BJ (cell line): ENCODE measurements around the gene TXNDC16. TPM values are rescaled to one million over a fixed set of nuclear protein-coding genes. Genes with fewer than 3 reads are reported as not detected.

Experiments
- CTCF ChIA-PET: fragments of 350-600 bp; formaldehyde crosslinking; extraction: SDS; loops from one replicate; lab custom pipeline; 2021; ENCODE audit warnings: antibody characterized with exemption, inconsistent platforms; lab: Yijun Ruan, JAX
- POLR2A ChIA-PET: fragments of 300-600 bp; sonication (Branson Sonifier 250); formaldehyde crosslinking; extraction: SDS; loops from one replicate; lab custom pipeline; 2021; ENCODE audit warnings: antibody characterized with exemption; lab: Charles Lee
- DNase-seq: peaks from one replicate; pipeline ENCODE4 v3.0.0-alpha.2; 2011; ENCODE audit warnings: low read depth
- H3K27me3 ChIP-seq: 2 replicates; pipeline ENCODE4 v1.6.0; 2011; ENCODE audit warnings: low read length; ENCODE audit not compliant: control insufficient read depth, insufficient read depth
- H3K36me3 ChIP-seq: 2 replicates; pipeline ENCODE4 v1.5.1; 2011; ENCODE audit warnings: low read length; ENCODE audit not compliant: control insufficient read depth, insufficient read depth
- H3K4me3 ChIP-seq: 2 replicates; pipeline ENCODE4 v1.5.1; 2011; ENCODE audit warnings: low read depth, mild to moderate bottlenecking, control low read depth, low read length
- polyA plus RNA-seq: library from polyadenylated mRNA; depleted of rRNA; stranded (reverse); fragments of >200 nt; gene quantifications from 2 replicates; pipeline ENCODE4 v1.2.3, GENCODE V29; 2011
- TF ChIP-seq, protein P1 (sequence below): IDR thresholded peaks from 2 replicates; pipeline ENCODE4 v1.5.1; 2011; ENCODE audit warnings: low read depth, mild to moderate bottlenecking, control low read depth, inconsistent platforms, low read length, moderate library complexity; ENCODE audit not compliant: insufficient read depth

The TXNDC16 gene
- polyA plus RNA-seq, 1 experiment: 1.1 TPM

DNA sequence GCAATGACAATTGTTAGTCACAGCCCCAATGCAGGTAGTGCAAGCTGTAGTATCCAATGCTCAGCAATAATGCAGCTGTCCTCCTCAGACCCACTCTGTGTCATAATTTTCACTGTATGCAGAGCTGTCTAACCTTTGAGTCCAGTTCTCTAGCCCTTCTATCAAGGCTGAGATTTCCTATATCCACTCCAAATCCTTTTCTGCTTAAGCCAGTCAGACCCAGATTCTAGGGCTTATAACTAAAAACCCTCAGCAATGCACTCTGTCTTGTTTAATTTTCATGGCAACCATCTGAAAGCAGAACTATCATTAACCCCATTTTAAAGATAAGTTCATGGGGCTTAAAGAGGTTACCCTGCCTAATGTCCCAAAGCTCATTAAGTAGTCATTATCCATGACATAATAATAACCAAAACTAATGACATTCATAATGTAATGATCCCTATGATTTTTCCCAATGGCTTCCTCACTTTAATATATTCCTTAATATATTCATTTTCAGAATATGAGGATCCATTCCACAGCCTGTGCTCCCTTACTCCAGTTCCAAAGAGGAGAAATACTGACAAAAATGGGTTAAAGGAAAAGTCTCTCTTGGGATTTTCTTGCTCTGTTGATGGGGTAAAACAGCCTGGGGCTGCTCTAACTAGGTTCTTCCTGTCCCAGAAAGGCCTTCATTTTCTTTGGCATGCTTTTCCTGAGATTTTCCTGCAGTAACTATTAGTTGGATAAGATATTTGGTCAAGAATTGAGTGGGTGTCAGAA is 29.5 kb downstream of the TXNDC16 start:
- TF ChIP-seq, protein P1, sequence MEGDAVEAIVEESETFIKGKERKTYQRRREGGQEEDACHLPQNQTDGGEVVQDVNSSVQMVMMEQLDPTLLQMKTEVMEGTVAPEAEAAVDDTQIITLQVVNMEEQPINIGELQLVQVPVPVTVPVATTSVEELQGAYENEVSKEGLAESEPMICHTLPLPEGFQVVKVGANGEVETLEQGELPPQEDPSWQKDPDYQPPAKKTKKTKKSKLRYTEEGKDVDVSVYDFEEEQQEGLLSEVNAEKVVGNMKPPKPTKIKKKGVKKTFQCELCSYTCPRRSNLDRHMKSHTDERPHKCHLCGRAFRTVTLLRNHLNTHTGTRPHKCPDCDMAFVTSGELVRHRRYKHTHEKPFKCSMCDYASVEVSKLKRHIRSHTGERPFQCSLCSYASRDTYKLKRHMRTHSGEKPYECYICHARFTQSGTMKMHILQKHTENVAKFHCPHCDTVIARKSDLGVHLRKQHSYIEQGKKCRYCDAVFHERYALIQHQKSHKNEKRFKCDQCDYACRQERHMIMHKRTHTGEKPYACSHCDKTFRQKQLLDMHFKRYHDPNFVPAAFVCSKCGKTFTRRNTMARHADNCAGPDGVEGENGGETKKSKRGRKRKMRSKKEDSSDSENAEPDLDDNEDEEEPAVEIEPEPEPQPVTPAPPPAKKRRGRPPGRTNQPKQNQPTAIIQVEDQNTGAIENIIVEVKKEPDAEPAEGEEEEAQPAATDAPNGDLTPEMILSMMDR: no peak
- Histone ChIP-seq H3K4me3 (no peak overlapping the region), H3K27me3 (no peaks in the 10 kb centered on the region), H3K36me3 (no peaks in the 10 kb centered on the region)
- ChIA-PET POLR2A (no interaction called here), CTCF (no interaction called here)
- DNase-seq: no peak

DNA sequence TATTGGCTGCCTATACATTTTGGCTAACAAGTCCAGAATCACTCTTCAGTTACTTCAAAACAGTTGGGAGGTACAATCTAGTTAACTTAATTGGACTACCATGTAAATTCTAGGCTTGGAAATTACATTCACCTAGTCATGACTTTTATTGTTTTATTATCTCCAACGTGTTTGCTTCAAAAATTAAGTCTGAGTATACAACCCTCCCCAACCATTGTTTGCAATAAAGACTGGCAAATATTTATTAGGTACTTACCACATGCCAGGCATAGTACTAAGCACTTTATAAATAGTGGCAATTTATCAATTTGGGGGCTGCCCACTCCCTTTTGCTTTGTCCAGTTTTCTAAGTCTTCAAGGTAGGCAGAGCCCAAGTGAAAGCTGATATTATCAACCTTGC is 30.3 kb downstream of the TXNDC16 start:
- POLR2A ChIA-PET: no interaction called here
- no peak for DNase-seq
- Histone ChIP-seq H3K4me3 (no peak overlapping the region), H3K36me3 (no peaks in the 10 kb centered on the region), H3K27me3 (no peaks in the 10 kb centered on the region)
- CTCF ChIA-PET: no interaction called here
- TF ChIP-seq, protein P1: no peak

DNA sequence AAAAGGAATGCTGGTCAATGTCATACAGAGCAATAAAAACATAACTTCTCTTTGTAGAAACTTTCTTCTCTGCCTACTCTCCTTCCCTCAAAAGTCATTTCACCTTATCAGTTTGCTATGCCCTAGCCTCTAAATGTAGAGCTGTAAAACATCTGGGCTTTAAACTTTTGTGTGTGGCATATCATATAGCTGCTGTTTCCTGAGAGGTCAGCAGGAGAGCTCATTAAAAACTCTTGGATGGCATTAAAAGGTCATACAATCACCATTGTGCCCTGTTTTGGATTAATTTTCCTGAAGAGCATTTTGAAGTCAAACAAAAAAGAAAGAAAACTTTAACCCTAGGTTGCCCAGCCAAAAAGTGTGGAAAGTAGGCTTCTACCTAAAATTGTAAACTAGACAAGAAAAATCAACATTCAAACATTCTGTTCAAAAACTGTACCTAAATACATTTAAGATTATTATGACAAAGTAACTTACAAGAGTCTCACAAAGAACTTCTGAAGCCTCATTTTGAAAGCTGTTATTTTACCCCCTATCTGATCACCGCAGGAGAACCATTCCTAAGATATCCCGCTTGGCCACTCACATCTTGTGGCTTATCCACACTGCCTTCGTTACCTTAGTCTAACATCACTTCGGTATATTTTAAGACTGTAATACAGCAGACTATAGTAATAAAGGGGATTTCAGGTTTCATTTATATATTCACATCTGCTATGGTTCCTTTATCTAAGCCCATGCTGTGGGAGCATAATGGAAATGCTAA is 38.1 kb downstream of the TXNDC16 start:
- POLR2A ChIA-PET: no interaction called here
- Histone ChIP-seq H3K4me3 (no peak overlapping the region), H3K27me3 (no peaks in the 10 kb centered on the region), H3K36me3 (no peaks in the 10 kb centered on the region)
- TF ChIP-seq, protein P1: no peak
- CTCF ChIA-PET: interaction anchor here (0.8 kb wide), 1 partner anchor 215 kb away, joined by 3 read pairs; no protein-coding TSS in a partner anchor
- no peak for DNase-seq

DNA sequence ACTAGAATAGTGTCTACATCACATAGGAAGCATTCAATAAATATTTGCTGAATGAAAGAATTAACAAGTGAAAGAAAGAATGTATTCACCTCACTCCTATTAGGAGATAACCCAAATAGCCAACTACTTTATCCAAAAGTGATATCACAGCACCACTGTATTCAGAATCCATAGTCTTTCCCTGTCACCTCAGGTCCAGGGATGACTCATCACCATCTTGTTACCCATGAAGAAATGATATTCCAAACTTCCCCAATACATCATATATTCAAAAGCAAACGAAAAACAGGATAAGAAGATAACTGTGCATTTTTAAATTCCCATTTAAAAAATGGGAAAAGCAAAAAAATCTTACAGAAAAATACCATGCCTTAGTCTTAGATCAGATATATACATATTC is 39.1 kb downstream of the TXNDC16 start:
- no peaks in the 10 kb centered on the region for H3K27me3 ChIP-seq
- POLR2A ChIA-PET: no interaction called here
- TF ChIP-seq, protein P1: no peak
- H3K36me3 ChIP-seq: no peaks in the 10 kb centered on the region
- CTCF ChIA-PET: no interaction called here
- H3K4me3 ChIP-seq: no peak overlapping the region
- DNase-seq: no peak

DNA sequence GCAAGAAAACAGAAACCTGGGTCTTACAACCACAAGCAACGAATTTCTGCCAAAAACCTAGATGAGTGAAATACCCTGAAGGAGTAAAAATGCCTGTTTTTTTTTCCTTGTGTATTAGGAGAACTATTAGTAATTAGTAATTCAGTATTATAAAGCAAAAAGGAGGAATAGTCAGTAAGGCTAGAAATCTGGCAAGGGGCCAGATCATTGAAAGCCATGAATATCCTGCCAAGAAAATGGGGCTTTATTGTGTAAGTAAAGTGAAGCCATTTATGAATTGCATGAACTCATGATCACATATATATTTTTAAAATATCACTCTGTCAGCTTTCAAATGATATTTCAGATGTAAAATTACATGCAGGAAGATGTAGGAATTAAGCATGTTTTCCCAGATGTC is 57.9 kb downstream of the TXNDC16 start:
- TF ChIP-seq, protein P1: no peak
- ChIA-PET CTCF (interaction anchor here (0.6 kb wide), 1 partner anchor 196 kb away, joined by 3 read pairs; no protein-coding TSS in a partner anchor), POLR2A (no interaction called here)
- no peaks in the 10 kb centered on the region for H3K27me3 ChIP-seq
- DNase-seq: no peak
- no peak overlapping the region for H3K4me3 ChIP-seq
- H3K36me3 ChIP-seq: no peaks in the 10 kb centered on the region
